Measurements from ENCODE around the gene GATAD2A.

Gene GATAD2A

DNA sequence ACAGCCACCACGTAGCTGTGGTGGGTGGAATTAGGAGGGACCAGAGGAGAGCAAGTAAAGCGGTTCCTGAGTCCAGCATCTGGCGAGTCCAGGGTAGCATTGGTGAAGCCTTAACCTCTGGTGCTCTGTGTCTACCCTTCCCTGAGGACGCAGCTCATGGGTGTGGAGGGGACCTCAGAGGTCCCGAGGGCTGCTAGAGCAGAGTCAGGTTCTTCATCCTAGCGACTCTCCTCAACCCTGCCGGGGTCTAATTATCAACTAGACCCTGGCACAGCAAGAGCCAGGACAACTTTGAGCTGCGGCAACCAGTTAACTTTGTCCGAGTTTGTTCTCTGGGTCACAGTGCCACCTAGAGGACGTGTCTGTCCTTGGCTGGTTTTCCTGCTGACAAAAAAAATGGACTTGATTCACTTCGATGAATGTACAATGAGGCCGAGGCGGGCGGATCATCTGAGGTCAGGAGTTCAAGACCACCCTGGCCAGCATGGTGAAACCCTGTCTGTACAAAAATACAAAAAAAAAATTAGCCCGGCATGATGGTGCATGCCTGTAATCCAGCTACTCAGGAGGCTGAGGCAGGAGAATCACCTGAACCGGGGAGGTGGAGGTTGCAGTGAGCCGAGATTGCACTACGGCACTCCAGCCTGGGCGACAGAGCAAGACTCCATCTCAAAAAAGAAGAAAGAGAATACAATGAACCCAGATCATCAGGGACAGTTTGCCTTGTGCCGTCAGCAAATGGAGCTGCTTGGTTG is 84.9 kb downstream of the GATAD2A start:
- H3K27ac ChIP-seq: peak overlapping the region; percentile 86
- peaks cover 51 to 54% of the 10 kb centered on the region in 2 experiments for H3K4me1 ChIP-seq (ENCODE audit: control insufficient read depth in 1 of 2, insufficient read depth in 1 of 2, low read depth in 1 of 2, low read length in 1 of 2)
- no peaks in the 10 kb centered on the region for H3K27me3 ChIP-seq
- H3K36me3 ChIP-seq: peaks cover 60% of the 10 kb centered on the region
- peak overlapping the region; percentile 33 to 43 for H3K4me3 ChIP-seq (ENCODE audit: low read depth in 1 of 2, low read length in 1 of 2)
- no peaks in the 10 kb centered on the region for H3K9me3 ChIP-seq
- TF ChIP-seq, protein P1, sequence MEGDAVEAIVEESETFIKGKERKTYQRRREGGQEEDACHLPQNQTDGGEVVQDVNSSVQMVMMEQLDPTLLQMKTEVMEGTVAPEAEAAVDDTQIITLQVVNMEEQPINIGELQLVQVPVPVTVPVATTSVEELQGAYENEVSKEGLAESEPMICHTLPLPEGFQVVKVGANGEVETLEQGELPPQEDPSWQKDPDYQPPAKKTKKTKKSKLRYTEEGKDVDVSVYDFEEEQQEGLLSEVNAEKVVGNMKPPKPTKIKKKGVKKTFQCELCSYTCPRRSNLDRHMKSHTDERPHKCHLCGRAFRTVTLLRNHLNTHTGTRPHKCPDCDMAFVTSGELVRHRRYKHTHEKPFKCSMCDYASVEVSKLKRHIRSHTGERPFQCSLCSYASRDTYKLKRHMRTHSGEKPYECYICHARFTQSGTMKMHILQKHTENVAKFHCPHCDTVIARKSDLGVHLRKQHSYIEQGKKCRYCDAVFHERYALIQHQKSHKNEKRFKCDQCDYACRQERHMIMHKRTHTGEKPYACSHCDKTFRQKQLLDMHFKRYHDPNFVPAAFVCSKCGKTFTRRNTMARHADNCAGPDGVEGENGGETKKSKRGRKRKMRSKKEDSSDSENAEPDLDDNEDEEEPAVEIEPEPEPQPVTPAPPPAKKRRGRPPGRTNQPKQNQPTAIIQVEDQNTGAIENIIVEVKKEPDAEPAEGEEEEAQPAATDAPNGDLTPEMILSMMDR (IDR thresholded peaks at IDR 0.05): peak; percentile 83

DNA sequence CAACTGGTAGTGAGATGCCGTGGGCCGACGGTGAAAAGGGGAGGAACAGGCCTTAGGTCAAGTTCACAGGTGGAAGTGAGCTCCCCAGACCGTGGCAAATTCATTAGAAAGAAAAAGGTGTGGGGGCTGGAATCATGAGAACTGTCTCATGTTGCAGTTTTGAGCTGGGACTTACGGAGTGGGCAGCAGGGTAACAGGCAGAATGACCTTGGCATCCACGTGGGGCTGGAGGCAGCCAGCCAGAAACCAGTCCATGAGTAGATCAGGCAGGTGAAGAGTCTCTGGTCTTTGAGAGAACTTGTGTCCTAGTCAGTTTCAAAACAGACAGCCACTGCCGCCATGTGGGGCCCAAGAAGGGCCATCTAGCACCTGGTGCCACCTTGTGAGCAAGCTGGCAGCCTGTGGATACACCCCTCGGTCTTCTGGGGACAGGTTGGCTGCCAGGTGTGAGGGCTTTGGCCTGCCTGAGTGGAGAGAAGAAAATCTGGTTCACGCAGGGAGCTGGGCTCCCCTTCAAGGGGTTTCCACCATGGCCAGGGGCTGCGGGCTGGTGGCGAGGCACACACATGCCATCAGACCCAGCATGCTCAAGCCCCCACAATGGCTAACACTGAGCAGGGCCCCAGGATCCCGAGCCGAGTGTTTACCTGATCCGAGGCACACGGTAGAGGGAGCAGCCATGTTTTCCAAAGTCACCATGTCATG is 86.0 kb downstream of the GATAD2A start:
- Histone ChIP-seq H3K27ac (no peak overlapping the region), H3K36me3 (peaks cover 65% of the 10 kb centered on the region), H3K4me1 (ENCODE audit: control insufficient read depth in 1 of 2, insufficient read depth in 1 of 2, low read depth in 1 of 2, low read length in 1 of 2) (peaks cover 43% of the 10 kb centered on the region in 2 experiments), H3K9me3 (no peaks in the 10 kb centered on the region), H3K27me3 (no peaks in the 10 kb centered on the region), H3K4me3 (ENCODE audit: low read depth in 1 of 2, low read length in 1 of 2) (no peak overlapping the region)
- TF ChIP-seq, protein P1 (IDR thresholded peaks at IDR 0.05): no peak

DNA sequence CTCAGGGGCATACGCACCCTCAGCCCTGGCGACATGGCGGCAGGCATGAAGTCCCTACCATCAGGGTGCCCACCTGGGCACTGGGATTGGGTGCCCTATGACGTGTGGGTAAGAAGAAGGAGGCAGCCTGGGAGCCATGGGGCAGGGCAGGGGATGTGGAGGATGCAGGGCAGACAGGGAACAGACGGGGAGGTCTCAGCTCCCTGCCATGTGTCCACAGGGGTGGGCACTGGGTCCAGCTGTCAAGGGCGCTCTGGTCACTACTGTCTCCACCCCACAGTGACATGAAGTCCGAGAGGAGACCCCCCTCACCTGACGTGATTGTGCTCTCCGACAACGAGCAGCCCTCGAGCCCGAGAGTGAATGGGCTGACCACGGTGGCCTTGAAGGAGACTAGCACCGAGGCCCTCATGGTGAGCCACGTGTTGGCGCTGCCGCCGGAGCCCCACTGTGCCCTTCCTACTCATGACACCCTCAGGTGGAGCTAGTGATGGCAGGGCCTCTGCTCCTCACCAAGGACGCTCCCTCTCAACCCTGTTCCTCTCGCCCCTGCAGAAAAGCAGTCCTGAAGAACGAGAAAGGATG is 86.6 kb downstream of the GATAD2A start:
- H3K27me3 ChIP-seq: no peaks in the 10 kb centered on the region
- no peak overlapping the region for H3K27ac ChIP-seq
- no peak overlapping the region for H3K4me3 ChIP-seq (ENCODE audit: low read depth in 1 of 2, low read length in 1 of 2)
- no peaks in the 10 kb centered on the region for H3K9me3 ChIP-seq
- H3K36me3 ChIP-seq: peaks cover 65% of the 10 kb centered on the region
- TF ChIP-seq, protein P1 (IDR thresholded peaks at IDR 0.05): no peak
- peaks cover 36 to 37% of the 10 kb centered on the region in 2 experiments for H3K4me1 ChIP-seq (ENCODE audit: control insufficient read depth in 1 of 2, insufficient read depth in 1 of 2, low read depth in 1 of 2, low read length in 1 of 2)

DNA sequence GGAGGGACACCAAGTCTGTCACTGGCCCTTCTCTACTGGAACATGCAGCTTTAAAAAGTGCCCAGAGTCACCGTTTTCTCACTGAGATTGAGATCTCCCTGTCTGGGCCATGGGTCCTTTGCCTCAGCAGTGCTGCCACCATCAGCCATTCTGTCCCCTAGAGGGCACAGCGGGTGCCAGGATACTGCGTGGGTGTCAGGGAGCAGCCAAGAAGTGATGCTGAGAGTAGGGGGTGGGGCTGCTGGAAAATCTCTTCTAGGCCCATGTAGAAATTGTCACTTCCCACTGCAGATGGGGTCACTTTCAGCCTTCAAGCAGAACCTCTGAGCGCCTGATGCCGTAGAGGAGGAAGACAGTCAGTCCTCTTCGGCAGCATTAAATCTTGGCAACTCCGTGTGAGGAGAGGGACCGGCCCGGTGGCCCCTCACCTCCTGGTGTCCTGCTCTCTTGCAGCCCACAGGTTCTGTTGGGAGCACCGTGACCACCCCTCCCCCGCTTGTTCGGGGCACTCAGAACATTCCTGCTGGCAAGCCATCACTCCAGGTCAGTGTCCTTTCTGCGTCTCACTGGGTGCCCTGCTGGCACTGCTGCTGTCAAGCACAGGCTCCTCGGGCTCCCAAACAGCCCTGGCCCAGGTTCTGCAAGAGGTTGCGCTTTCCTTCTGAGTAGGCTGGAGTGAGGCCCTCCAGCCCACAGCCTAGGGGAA is 88.5 kb downstream of the GATAD2A start:
- H3K9me3 ChIP-seq: no peaks in the 10 kb centered on the region
- H3K27me3 ChIP-seq: no peaks in the 10 kb centered on the region
- no peak overlapping the region for H3K4me3 ChIP-seq (ENCODE audit: low read depth in 1 of 2, low read length in 1 of 2)
- H3K27ac ChIP-seq: no peak overlapping the region
- TF ChIP-seq, protein P1 (IDR thresholded peaks at IDR 0.05): no peak
- H3K4me1 ChIP-seq (ENCODE audit: control insufficient read depth in 1 of 2, insufficient read depth in 1 of 2, low read depth in 1 of 2, low read length in 1 of 2): peaks cover 18 to 19% of the 10 kb centered on the region in 2 experiments
- peaks cover 77% of the 10 kb centered on the region for H3K36me3 ChIP-seq

Measured in neutrophil (primary cell).